ENCODE data around the gene COL12A1.

DNA sequence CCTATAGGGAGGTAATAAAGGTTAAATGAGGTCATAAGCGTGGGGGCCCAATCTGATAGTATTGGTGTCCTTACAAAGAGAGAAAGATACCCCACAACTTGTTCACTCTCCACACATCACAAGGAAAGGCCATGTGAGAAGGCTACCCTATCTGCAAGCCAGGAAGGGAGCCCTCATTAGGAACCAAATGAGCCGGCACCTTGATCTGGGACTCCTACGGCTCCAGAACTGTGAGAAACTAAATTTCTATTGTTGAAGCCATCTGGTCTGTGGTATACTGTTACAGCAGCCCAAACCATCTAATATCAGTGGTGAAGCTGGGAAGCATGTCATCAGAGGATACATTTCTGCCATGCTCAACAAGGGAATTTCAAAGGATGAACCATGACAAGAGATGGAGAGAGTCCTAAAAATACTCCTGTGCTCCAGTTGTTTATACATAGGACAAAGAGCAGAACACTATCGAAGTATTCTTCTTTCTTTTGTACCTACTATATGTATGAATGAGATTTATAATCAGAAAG, 27.3 kb upstream of the COL12A1 start:
- no peak for TF ChIP-seq EZH2 (conservative IDR thresholded peaks at IDR 0.05; ENCODE audit: low read depth, low read length)
- TF ChIP-seq, protein P1, sequence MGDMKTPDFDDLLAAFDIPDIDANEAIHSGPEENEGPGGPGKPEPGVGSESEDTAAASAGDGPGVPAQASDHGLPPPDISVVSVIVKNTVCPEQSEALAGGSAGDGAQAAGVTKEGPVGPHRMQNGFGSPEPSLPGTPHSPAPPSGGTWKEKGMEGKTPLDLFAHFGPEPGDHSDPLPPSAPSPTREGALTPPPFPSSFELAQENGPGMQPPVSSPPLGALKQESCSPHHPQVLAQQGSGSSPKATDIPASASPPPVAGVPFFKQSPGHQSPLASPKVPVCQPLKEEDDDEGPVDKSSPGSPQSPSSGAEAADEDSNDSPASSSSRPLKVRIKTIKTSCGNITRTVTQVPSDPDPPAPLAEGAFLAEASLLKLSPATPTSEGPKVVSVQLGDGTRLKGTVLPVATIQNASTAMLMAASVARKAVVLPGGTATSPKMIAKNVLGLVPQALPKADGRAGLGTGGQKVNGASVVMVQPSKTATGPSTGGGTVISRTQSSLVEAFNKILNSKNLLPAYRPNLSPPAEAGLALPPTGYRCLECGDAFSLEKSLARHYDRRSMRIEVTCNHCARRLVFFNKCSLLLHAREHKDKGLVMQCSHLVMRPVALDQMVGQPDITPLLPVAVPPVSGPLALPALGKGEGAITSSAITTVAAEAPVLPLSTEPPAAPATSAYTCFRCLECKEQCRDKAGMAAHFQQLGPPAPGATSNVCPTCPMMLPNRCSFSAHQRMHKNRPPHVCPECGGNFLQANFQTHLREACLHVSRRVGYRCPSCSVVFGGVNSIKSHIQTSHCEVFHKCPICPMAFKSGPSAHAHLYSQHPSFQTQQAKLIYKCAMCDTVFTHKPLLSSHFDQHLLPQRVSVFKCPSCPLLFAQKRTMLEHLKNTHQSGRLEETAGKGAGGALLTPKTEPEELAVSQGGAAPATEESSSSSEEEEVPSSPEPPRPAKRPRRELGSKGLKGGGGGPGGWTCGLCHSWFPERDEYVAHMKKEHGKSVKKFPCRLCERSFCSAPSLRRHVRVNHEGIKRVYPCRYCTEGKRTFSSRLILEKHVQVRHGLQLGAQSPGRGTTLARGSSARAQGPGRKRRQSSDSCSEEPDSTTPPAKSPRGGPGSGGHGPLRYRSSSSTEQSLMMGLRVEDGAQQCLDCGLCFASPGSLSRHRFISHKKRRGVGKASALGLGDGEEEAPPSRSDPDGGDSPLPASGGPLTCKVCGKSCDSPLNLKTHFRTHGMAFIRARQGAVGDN (CRISPR knock-in tag; IDR thresholded peaks at IDR 0.05): no peak
- TF ChIP-seq ZNF737 (CRISPR knock-in tag; IDR thresholded peaks at IDR 0.05; ENCODE audit: borderline replicate concordance): no peak
- TF ChIP-seq, protein P2, sequence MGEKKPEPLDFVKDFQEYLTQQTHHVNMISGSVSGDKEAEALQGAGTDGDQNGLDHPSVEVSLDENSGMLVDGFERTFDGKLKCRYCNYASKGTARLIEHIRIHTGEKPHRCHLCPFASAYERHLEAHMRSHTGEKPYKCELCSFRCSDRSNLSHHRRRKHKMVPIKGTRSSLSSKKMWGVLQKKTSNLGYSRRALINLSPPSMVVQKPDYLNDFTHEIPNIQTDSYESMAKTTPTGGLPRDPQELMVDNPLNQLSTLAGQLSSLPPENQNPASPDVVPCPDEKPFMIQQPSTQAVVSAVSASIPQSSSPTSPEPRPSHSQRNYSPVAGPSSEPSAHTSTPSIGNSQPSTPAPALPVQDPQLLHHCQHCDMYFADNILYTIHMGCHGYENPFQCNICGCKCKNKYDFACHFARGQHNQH (CRISPR knock-in tag; IDR thresholded peaks at IDR 0.05): no peak
